HT-29 (cell line): ENCODE data around the gene BMPR1A. TPM values are rescaled to one million over a fixed set of nuclear protein-coding genes. Genes with fewer than 3 reads are reported as not detected.

Experiments used
- DNase-seq: peaks from one replicate; pipeline ENCODE4 v3.0.0-alpha.2; 2015; ENCODE audit warnings: low spot score
- total RNA-seq: library from RNA; depleted of rRNA; stranded (reverse); fragments of >200 nt; shearing (Covaris generic); gene quantifications from 2 replicates; pipeline ENCODE4 v1.2.3, GENCODE V29; 2014; rRNA removed

Gene BMPR1A
- total RNA-seq, result 11.2 and 16.4 TPM in 2 replicates

- DNase-seq, result peak; percentile 84
Measured at GRCh38 chr10:86756511-86757112, at the start of gene BMPR1A. Gene BMPR1A (plus strand): TSS chr10:86756619. CDS start chr10:86876019, 119,400 bp downstream.

GRCh38 chr10:86706977-86707376, 49.4 kb upstream of the BMPR1A start:
- no peak for DNase-seq

- no peak for DNase-seq
Measured at GRCh38 chr10:86707505-86707904, 48.9 kb upstream of the BMPR1A start.

GRCh38 chr10:86708068-86708782, 48.2 kb upstream of the BMPR1A start:
- no peak for DNase-seq

GRCh38 chr10:86708783-86709380, 47.5 kb upstream of the BMPR1A start:
- no peak for DNase-seq

- no peak for DNase-seq
Measured at GRCh38 chr10:86709396-86710185, 46.8 kb upstream of the BMPR1A start.

- peak; percentile 92 for DNase-seq
Measured at GRCh38 chr10:86710987-86711512, 45.4 kb upstream of the BMPR1A start.

- DNase-seq, result peak; percentile 37
Measured at GRCh38 chr10:86711513-86712316, 44.7 kb upstream of the BMPR1A start.

GRCh38 chr10:86712317-86712707, 44.1 kb upstream of the BMPR1A start:
- DNase-seq, result no peak

GRCh38 chr10:86715156-86715795, 41.1 kb upstream of the BMPR1A start:
- no peak for DNase-seq

GRCh38 chr10:86715836-86716235, 40.6 kb upstream of the BMPR1A start:
- no peak for DNase-seq

- DNase-seq, result no peak
Measured at GRCh38 chr10:86716466-86716865, 40.0 kb upstream of the BMPR1A start.

- DNase-seq, result no peak
Measured at GRCh38 chr10:86718556-86718955, 37.9 kb upstream of the BMPR1A start.

- DNase-seq, result no peak
Measured at GRCh38 chr10:86721232-86721631, 35.2 kb upstream of the BMPR1A start.

- no peak for DNase-seq
Measured at GRCh38 chr10:86723009-86723408, 33.4 kb upstream of the BMPR1A start.

- DNase-seq, result no peak
Measured at GRCh38 chr10:86724445-86724844, 32.0 kb upstream of the BMPR1A start.

- DNase-seq, result no peak
Measured at GRCh38 chr10:86725980-86726676, 30.3 kb upstream of the BMPR1A start.

- no peak for DNase-seq
Measured at GRCh38 chr10:86726677-86726999, 29.8 kb upstream of the BMPR1A start.

- no peak for DNase-seq
Measured at GRCh38 chr10:86727470-86727869, 28.9 kb upstream of the BMPR1A start.

GRCh38 chr10:86728056-86728455, 28.4 kb upstream of the BMPR1A start:
- no peak for DNase-seq
